SU-DHL-6 (cell line): ENCODE results near the gene PCBP1.

ENCODE experiments used
- H2AFZ ChIP-seq: fragments of 200-600 bp; sonication (generic); 2 replicates; pipeline ENCODE4 v1.6.1; 2014; ENCODE audit warnings: low read depth, mild to moderate bottlenecking, moderate library complexity, mixed read lengths, antibody characterized with exemption, low read length; ENCODE audit not compliant: severe bottlenecking
- H3F3A ChIP-seq: fragments of 200-600 bp; shearing (Covaris generic); 2 replicates; pipeline ENCODE4 v1.6.0; 2016; ENCODE audit warnings: antibody characterized with exemption, mild to moderate bottlenecking; ENCODE audit not compliant: insufficient read depth
- H3K27ac ChIP-seq: fragments of 200-600 bp; sonication (generic); 2 replicates; pipeline ENCODE4 v1.5.1; 2016; ENCODE audit warnings: low read depth, mild to moderate bottlenecking, low read length, moderate library complexity, mixed read lengths
- H3K27me3 ChIP-seq: fragments of 200-600 bp; sonication (generic), shearing (Covaris generic); 2 replicates; pipeline ENCODE4 v1.6.0; 2014; ENCODE audit warnings: mild to moderate bottlenecking, low read length
- H3K36me3 ChIP-seq: fragments of 200-600 bp; sonication (generic); 2 replicates; pipeline ENCODE4 v1.6.1; 2014; ENCODE audit warnings: mild to moderate bottlenecking, low read length, mixed read lengths
- H3K4me2 ChIP-seq: fragments of 300-600, 200-600 bp; shearing (Covaris generic), sonication (generic); 2 replicates; pipeline ENCODE4 v1.6.0; 2014; ENCODE audit warnings: low read length, low read depth, mild to moderate bottlenecking; ENCODE audit not compliant: poor library complexity, severe bottlenecking
- H3K4me3 ChIP-seq: fragments of 200-600 bp; sonication (generic); 2 replicates; pipeline ENCODE4 v1.5.1; 2014; ENCODE audit warnings: antibody characterized with exemption, low read length, mild to moderate bottlenecking, mixed read lengths; ENCODE audit not compliant: insufficient read depth, poor library complexity, severe bottlenecking
- H3K79me2 ChIP-seq: fragments of 200-600 bp; sonication (generic); 2 replicates; pipeline ENCODE4 v1.6.1; 2014; ENCODE audit warnings: mild to moderate bottlenecking, low read length, moderate library complexity; ENCODE audit not compliant: insufficient read depth
- H3K9ac ChIP-seq: fragments of 200-600 bp; sonication (generic); 2 replicates; pipeline ENCODE4 v1.7.0; 2014; ENCODE audit warnings: mild to moderate bottlenecking, low read length
- H3K9me2 ChIP-seq: fragments of 200-600 bp; sonication (generic); replicated peaks from 2 replicates; pipeline ENCODE4 v1.6.1; 2014; ENCODE audit warnings: low read length; ENCODE audit not compliant: insufficient read depth
- H3K9me3 ChIP-seq: fragments of 200-600 bp; sonication (generic); 2 replicates; pipeline ENCODE4 v1.6.1; 2014; ENCODE audit warnings: low read length, mixed read lengths; ENCODE audit not compliant: insufficient read depth
- H4K20me1 ChIP-seq: fragments of 200-600 bp; sonication (generic); 2 replicates; pipeline ENCODE4 v1.6.1; 2014; ENCODE audit warnings: low read depth, mild to moderate bottlenecking, antibody characterized with exemption, low read length, moderate library complexity, mixed read lengths
- CTCF ChIP-seq: fragments of 200-600 bp; sonication (generic); IDR thresholded peaks from one replicate; pipeline ENCODE4 v1.5.1; 2017; ENCODE audit warnings: antibody characterized with exemption, mild to moderate bottlenecking, low read length, moderate library complexity; ENCODE audit not compliant: insufficient read depth, poor library complexity, severe bottlenecking
- EZH2phosphoT487 ChIP-seq: fragments of 200-600 bp; sonication (generic), shearing (Covaris generic); conservative IDR thresholded peaks from 2 replicates; pipeline ENCODE4 v1.6.1; 2018; ENCODE audit warnings: mild to moderate bottlenecking, antibody characterized with exemption, low read length, moderate library complexity, mixed read lengths

Gene PCBP1

GRCh38 chr2:70086838-70087701 is at the start of gene PCBP1:
Gene PCBP1 (plus strand): TSS chr2:70087477. CDS start chr2:70087744, 267 bp downstream.
- H3K4me3 ChIP-seq: peak within 1 kb of the TSS; percentile 96
- TF ChIP-seq CTCF: no peak
- TF ChIP-seq EZH2phosphoT487: no peak
- no peaks in the 10 kb centered on the region for H3K9me2 ChIP-seq
- H3F3A ChIP-seq: peaks cover 76% of the 10 kb centered on the region
- H3K27ac ChIP-seq: peak within 1 kb of the TSS; percentile 98
- H3K9ac ChIP-seq: peak within 1 kb of the TSS; percentile 99
- peak within 1 kb of the TSS; percentile 100 for H3K4me2 ChIP-seq
- H2AFZ ChIP-seq: peak within 1 kb of the TSS; percentile 54
- no peaks in the 10 kb centered on the region for H4K20me1 ChIP-seq
- no peaks in the 10 kb centered on the region for H3K9me3 ChIP-seq
- no peaks in the 10 kb centered on the region for H3K27me3 ChIP-seq
- H3K36me3 ChIP-seq: peaks cover 15% of the 10 kb centered on the region
- H3K79me2 ChIP-seq: peaks cover 20% of the 10 kb centered on the region

GRCh38 chr2:70039366-70039765 is 47.9 kb upstream of the PCBP1 start:
- Histone ChIP-seq H3K36me3 (no peaks in the 10 kb centered on the region), H3K9me2 (no peaks in the 10 kb centered on the region), H3K27me3 (no peaks in the 10 kb centered on the region)

GRCh38 chr2:70041663-70042062 is 45.6 kb upstream of the PCBP1 start:
- H3K9me2 ChIP-seq: no peaks in the 10 kb centered on the region
- no peak overlapping the region for H3K9ac ChIP-seq
- no peaks in the 10 kb centered on the region for H3K9me3 ChIP-seq
- H3K4me2 ChIP-seq: no peak overlapping the region
- no peaks in the 10 kb centered on the region for H3K36me3 ChIP-seq
- H3K4me3 ChIP-seq: no peak overlapping the region
- H2AFZ ChIP-seq: no peak overlapping the region
- no peaks in the 10 kb centered on the region for H4K20me1 ChIP-seq
- no peak overlapping the region for H3K27ac ChIP-seq
- no peaks in the 10 kb centered on the region for H3K27me3 ChIP-seq
- H3K79me2 ChIP-seq: no peaks in the 10 kb centered on the region
- no peaks in the 10 kb centered on the region for H3F3A ChIP-seq
- TF ChIP-seq EZH2phosphoT487 (no peak), CTCF (no peak)

More at GRCh38 chr2:70039366-70039765, 47.9 kb upstream of the PCBP1 start:
- H3K79me2 ChIP-seq: no peaks in the 10 kb centered on the region
- H4K20me1 ChIP-seq: no peaks in the 10 kb centered on the region
- no peak overlapping the region for H3K4me2 ChIP-seq
- H3K9ac ChIP-seq: no peak overlapping the region
- H3K9me3 ChIP-seq: no peaks in the 10 kb centered on the region
- H2AFZ ChIP-seq: no peak overlapping the region
- no peak overlapping the region for H3K4me3 ChIP-seq
- H3K27ac ChIP-seq: no peak overlapping the region
- H3F3A ChIP-seq: no peaks in the 10 kb centered on the region
- TF ChIP-seq CTCF: no peak
- TF ChIP-seq EZH2phosphoT487: no peak
